GM21515 (cell line): ENCODE data around the gene BAK1.
A peak's percentile ranks its signal among the peaks of the same experiment; 100 is the strongest.

Source experiments
- ATAC-seq: cut with Tn5 transposase; IDR thresholded peaks from one replicate; pipeline ENCODE4 v1.9.1; 2021; ENCODE audit not compliant: unreplicated experiment

Gene BAK1

GRCh38 chr6:33579828-33580714, at the start of gene BAK1:
Gene BAK1 (minus strand): TSS chr6:33580276. CDS start chr6:33577604, 2,672 bp downstream.
- peak; percentile 81 for ATAC-seq

DNA sequence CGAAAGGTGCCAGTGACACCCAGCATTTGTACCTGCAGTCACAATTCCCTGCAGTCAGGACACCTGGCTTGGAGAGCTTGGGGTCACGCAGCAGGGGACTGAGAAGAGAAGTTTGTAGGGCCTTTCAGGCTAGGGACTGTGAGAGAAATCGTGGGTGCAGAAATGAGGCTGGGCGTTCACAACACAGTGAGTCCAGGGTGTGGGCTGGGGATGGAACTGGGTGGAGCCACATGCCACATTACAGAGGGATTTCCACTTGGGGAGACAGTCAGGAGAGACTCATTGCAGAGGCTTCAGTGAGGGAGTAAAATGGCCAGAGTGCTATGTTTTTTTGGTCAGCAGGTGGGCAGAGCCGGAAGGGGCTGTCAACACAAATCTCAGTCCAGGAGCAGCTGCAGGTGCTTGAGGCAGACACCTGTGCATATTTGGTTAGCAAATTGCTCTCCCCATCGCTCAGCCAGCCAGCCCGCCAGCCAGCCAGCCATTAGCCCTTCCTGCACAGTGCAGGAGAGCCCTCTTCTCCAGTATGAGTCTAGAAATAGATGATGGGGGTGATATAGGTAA, 48.4 kb upstream of the BAK1 start:
- no peak for ATAC-seq

DNA sequence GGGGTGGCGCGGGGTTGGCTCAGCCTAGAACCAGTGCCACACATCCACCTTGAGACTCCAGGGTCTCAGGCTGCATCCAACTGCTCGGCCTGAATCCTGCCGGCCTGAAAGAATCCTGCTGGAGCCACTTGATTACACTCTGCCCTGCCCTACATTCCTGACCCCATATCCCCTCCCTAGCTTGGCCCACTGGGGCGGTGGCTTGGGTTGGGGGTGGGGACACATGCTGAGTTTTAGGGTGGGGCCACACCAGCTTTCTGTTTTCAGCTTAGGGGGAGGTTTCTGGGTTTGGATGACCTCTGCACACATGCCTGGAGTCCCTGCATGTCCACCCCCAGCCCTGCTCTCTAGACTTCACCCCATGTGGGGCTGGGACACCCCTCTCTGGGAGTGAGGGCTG, 47.8 kb upstream of the BAK1 start:
- ATAC-seq = no peak

DNA sequence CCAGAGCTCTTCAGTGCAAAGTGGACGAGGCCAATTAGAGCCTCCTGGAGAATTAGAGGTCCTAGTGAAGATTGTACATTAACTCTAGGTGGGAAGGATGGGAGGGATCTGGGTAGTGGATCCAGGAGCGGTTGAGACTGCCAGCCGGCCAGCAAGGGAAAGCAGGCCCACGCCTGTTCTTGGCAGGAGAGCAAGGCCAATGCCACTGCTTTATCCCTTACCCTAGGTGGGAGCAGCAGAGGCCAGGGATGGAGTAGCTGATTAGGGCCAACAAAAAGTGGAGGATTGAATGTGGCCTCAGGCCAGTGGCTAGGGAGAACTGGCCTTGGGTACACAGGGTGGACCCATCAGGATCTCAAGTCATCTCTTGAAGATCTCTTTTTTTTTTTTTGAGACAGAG, 44.8 kb upstream of the BAK1 start:
- ATAC-seq = no peak

GRCh38 chr6:33623895-33624381, 43.9 kb upstream of the BAK1 start:
- no peak for ATAC-seq

DNA sequence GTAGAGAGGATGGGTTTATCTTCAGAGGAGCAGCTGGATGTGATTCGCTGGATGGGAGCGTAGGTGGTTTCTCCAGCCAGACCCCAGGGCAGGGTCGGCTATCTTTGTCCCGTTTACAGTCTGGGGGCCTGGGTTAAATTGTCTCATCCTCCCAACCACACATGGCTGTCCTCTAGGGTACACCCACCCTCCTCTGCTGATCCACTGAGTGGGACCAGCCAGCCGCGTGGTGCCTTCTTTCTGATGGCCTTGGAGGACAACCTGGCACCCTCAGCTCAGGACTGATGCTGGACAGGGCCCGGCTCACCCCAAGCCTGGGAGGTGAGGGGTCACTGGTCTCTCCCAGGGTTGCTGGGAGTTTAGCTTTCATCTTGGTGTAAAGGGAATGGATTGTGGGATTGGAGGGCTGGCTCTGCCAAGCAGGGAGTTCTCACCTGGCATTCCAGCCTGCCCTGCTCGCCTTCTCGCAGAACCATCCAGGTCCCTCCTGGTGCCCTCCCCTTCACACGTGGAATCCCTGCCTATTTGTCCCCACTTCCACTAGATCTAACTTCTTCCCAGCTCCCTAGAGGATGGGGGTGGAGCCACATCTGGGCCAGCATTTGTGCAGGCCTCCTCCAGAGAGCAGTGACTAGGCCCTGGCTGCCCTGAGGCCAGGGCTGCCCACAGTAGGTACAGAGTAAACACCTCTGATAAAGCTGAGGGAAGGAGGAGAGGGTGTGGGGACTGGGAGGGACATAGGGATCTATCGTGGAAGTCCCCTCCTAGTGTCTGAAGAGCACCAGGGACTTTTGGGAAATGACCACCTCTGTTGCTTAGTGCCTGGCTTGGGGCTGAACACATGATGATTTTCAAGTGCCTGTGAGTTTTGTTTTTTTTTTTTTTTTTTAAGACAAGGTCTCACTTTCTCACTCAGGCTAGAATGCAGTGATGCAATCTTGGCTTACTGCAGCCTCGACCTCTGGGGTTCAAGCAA, 42.7 kb upstream of the BAK1 start:
- ATAC-seq = no peak

- peak; percentile 24 for ATAC-seq
Measured at GRCh38 chr6:33621711-33622388, 41.8 kb upstream of the BAK1 start.

DNA sequence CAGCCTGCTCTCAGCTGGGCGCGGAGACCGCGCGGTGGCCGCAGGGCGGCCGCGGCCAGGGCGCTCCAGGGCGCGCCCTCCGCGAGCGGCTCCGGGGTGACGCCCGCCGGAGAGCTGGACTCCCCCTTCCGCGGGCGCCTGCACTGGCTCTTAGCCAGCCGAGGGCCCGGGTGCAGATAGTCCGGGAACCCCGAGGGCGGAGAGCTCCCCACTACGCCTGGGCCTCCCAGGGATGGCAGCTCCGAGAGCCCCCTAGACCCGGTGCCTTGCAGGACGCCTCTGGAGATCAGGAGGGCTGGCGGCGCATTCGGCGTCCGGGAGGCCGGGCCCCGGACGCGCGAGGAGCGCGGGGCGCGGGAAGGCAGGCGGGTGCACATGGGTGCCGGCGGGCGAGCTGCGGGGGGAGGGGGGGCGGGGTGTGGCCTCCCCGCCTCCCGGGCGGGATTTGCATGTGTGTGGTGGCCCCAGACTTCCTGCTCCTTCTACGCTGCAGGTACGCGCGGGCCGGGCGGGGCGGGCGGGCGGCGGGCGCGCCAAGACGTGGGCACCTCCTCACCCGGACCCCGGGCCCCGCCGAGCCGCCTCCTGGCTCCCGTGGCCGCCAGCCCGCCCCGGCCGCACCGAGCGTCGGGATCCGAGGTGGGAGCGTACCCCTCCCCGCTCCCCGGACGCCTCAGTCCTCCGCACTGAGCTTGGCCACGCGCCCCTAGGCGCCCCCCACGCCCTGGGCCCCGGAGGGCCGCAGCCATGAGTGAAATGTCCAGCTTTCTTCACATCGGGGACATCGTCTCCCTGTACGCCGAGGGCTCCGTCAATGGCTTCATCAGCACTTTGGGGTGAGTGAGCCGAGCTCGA, 41.0 kb upstream of the BAK1 start, which contains the start of gene ITPR3:
TSS of gene ITPR3 (plus strand) at position 467 of the 855 bp plus-strand sequence. CDS start at position 748, 281 bp downstream.
- peak; percentile 59 for ATAC-seq

DNA sequence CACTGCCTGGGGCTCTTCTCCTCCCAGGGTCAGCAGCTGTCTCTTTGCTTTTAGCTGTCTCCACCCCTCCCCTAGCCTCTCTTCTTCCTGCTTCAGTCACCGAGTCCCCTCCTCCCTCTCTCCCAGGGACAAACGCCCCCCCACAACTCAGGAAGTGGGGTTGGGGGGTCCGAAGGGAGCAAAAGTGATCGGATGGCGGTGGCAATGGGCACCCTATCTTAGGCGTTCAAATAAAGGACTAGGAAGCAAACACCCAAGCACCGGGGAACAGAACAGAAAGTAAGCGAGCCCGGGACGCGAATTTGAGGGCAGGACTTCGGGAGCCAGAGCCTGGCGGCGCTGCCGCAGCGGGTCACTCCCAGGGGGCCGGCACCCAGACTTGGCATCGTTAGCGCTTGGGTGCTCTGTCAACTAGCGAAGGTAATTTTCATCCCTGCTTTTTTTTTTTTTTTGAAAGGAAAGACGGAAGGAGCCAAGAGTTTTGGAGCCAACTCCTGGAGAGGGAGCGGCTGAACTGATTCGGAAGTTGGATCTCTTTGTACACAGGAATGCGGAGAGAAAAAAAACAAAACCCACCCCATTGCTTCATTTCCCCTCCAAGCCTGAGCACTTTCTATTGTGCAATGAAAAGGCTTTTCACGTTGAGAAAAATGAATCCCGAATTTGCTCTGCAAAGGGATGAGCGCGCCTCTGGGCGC, 40.2 kb upstream of the BAK1 start:
- no peak for ATAC-seq

DNA sequence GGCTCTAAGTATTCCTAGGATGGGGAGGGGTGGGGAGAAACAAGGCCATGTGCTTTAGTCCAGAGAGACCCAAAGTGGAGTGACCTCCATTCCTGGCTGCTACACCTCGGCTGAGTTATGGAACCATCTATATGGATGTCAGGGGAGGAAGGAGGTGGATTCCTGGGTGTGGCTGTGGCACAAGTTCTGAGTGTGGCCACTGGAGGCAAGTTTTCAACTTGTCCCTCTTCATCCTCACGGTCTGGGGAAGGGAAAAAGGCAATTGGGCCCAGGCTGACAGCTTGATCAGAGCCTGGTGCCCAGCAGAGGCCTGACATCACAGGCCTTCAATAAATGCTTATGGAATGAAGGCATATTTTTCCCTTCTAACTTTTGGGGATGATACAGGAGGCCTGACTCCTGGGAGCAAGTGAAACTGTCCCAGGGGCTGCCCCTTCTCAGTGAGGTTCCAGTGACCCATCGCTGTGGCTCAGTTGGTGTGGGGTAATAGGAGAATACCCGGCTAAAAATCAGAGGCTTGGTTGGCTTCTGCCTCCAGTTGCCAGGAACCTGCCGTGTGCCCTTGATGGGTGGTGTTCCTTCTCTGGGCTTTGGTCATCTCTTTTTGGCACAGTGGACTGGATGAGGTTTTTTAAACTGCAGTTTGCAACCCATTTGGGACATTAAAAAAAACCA, 39.2 kb upstream of the BAK1 start:
- no peak for ATAC-seq

DNA sequence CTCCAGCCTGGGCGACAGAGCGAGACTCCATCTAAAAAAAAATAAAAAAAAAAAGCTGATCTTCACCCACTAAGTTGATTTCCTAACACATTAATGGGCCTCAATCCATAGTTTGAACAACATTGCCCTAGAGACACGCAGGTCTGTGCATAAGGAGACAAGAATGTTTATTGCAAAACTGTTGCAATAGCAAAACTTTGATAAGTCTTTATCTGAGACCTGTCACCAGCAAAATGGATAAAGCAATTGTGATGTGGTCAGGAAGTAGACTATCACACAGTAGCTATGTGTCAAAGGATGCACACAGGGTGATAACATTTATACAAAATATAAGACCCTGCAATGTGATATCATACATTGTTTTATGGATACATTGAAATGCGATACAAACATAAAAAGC, 36.8 kb upstream of the BAK1 start:
- ATAC-seq = no peak

GRCh38 chr6:33616113-33616512, 36.0 kb upstream of the BAK1 start:
- no peak for ATAC-seq

GRCh38 chr6:33613795-33614168, 33.7 kb upstream of the BAK1 start:
- no peak for ATAC-seq

DNA sequence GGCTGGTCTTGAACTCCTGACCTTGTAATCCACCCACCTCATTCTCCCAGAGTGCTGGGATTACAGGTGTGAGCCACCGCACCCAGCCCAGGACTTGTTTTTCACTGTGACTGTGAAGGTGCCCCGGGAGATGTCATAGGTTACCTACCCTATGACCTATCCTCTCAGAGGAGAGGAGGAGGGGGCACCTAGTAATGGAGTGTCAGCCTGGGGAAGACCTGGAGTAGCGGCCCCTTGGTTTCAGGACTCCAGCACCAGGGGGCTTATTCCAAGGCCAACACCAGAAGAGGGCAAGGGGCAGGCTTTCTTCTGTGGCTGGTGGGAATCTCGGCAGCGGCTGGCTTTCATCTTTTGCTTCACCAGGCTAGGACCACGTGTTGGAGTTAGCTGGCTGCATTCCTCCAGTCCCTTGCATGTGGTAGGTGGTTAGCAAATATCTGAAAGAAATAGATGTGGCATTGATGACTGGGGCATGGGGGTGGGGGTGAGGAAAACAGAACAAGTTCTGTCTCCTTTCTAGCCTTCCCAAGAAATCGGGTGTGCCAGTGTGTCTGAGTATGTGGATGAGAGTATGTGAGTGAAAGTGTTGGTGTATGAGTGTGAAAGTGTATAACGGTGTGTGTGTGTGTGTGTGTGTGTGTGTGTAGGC, 33.2 kb upstream of the BAK1 start:
- no peak for ATAC-seq

GRCh38 chr6:33610779-33611732, 31.0 kb upstream of the BAK1 start:
- ATAC-seq = no peak

GRCh38 chr6:33610067-33610466, 30.0 kb upstream of the BAK1 start:
- no peak for ATAC-seq

DNA sequence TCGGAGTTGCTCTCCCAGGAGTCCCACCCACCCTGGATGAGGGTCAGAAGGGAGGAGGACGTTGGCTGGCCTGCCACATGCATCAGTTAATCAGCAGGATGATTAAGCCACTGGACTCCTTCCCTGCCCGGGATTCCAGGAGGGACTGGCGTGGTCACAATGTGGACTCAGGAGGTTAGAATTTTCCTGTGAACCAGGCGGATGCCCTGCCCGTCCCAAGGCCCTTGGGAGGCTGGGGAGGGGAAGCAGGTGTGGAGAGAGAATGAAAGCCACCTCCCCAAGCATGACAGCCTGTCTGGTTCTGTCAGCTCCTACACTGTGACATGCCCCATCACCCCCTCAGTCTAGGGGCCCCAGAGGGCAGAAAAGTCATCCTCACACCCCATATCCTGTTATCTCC, 29.5 kb upstream of the BAK1 start:
- ATAC-seq = no peak
